GOT3 (cell line): ENCODE data around the gene PRMT9.

Source experiments
- DNase-seq: peaks from one replicate; lab custom pipeline; 2025; ENCODE audit warnings: mixed read lengths; lab: John Stamatoyannopoulos, UW

PRMT9 gene

DNA sequence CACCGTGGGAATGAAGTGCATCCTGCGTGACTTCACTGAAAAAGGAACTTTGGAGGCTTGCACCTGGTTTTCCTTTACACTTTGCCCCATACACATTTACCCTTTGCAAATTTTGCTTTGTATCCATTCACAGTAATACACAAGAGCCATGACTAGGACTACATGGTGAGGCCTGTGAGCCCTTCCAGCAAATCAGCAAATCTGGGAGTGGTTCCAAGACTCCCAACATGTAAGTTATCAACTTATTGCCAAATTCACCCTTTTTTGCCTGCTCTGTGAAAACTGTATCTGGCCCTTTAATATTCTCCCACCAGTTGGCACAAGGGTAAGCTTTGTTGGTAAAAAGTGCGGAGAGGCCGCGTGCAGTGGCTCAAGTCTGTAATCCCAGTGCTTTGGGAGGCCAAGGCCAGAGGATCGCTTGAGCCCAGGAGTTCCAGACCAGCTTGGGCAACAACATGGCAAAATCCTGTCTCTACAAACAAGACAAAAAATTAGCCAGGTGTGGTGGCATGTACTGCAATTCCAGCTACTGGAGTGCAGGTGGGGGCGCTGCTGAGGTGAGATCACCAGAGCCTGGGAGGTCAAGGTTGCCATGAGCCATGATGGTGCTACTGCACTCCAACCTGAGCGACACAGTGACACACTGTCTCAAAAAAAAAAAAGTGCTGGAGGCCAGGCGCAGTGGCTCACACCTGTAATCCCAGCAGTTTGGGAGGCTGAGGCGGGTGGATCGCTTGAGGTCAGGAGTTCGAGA is 5.0 kb downstream of the PRMT9 start:
- DNase-seq: no peak

DNA sequence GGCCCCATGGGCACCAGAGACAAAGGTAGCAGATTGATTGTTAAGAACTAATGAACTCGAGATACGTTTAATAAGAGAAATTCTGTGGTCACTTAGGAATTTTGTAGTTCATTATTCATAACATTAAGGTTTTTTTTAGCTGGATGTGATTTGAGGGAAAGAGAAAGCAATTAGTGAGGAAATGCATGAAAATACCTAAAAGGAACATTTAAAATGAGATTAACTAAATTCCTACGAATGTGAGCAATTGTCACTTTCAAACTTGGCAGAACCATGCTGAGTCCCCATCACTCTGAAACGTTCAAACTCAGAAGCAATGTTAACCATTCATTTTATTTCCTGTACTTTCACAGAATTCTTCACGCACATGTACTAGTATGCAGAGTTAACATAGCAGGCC is 5.9 kb downstream of the PRMT9 start:
- DNase-seq: no peak

DNA sequence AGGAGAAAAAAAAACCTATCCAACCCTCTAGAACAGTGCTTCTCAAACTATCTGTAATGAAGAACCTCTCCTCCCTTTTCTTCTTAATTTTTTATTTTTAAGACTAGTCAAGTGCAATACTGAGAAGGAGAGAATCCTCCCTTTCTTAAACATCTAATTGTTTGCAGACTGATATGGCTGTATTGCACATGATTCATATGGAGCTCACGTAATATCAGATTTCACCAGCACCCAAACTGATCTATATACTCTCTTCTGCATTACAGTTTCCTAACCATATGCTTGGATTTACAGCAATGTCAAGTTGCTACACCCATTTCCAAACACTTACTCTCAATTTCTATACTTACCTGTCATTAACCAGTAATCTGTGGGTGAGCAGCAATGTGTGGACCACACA is 9.5 kb downstream of the PRMT9 start:
- no peak for DNase-seq

DNA sequence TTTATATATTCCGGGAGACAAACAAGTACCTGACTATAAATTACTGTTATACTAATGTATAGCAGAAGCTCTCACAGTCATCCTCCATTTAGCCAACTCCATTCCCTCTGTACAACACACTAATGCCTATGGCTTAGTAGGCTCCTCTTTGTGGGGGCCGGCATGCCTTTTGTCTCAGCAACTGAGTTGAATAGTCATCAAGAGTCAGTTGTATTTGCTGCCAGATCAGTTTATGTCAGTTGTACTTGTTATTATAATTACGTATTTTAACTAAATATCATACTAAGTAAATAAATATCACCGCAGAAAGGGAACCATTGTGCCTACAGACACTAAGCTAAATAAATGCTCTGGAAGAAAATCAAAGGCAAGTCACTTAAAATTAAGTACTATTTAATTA is 9.9 kb downstream of the PRMT9 start:
- DNase-seq: no peak

DNA sequence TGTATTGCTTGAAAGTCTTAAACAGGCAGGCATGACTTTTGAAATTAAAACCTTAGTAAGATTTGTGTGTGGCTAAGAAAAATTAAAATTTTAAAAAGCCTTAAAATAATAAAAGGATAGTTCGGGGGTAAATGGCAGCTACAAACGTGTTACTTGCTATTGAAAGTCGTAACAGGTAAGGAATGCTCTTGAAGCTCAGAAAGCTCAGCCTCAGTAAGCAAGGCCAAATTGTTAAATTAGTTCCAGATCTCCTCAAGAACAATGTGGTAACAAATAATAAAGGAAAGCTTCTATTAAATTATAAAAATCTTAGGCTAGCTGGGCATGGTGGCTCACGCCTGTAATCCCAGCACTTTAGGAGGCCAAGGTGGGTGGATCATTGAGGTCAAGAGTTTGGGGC is 25.5 kb downstream of the PRMT9 start:
- no peak for DNase-seq

DNA sequence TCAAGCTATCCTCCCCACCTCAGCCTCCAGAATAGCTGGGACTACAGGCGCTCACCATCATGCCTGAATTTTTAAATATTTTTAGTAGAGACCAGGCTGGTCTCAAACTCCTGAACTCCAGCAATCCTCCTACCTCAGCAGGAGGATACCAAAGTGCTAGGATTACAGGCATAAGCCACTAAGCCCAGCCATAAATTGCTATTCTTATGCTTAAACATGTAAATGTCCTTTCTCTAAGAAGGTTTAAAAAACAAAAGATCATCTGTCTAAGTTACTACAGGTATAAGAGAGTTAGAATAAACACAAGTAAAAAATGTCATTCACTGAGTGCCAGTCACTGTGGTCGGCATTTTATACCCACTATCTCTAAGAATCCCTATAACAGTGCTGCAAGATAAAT is 28.3 kb downstream of the PRMT9 start:
- DNase-seq: no peak

DNA sequence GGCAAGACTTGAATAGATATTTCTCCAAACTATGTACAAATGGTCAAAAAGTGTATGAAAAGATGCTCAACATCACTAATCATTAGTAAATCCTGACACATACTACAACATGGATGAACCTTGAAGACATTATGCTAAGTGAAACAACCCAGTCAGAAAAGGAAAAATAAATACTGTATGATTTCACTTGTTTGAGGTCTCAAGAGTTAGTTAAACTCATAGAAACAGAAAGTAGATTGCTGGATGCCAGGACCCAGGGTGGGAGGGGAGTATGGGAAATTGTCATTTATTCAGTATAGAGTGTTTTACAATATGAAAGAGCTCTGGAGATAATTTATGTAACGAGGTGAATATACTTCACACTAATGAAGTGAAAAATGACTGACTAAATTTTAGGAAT is 32.4 kb downstream of the PRMT9 start:
- DNase-seq: no peak

DNA sequence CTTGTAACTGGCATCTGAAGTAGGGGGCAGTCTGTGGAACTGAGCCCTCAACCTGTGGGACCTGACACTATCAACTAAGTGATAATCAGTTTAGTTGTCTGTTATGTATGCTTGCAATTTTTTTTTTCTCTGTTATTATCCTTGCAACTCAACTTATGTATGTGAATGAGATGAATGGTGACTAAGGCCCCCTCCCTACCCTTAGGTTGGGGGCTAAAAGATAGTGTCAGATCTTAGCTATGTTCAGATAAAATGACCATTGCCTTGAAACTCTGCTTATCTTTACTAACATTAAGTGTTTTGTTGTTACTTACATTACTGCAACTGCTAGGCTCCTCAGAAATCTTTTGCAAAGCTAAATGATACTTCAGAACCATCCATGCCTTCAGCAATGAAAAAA is 35.3 kb downstream of the PRMT9 start:
- no peak for DNase-seq

DNA sequence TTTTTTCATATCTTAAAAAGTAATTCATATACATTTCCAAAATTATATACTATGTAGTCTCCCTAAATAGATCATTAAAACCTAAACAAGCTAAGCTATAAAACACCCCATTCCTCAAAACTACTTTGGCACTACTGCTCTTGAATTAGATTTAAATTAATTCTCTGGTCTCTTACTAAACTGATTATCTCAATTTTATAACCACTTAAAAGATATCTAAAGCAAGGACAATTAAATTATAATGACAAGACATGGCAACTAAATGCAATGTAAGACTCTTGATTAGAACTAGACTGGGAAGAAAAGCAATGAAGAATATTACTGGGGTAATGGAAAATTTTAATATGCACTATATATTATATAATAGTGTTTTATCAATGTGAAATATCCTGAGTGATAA is 38.9 kb downstream of the PRMT9 start:
- DNase-seq: no peak

DNA sequence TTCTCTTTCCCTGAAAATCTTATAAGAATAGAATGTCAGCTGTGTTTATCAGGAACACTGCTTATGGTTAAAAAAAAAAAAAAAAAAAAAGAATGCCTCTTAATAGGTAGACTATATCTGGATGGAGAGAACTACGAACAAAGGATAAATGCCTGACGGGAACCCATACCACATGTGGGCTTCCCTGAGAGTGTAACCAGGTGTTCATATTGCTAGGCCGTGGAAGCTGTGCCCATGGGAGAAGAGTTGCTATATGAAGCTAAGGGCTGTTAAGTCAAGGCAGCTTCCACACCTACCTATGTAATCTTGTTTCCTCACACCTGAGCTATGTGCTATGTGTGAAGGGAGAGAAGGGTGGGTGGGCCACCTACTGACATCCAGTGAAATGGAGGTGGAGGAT is 39.5 kb downstream of the PRMT9 start:
- no peak for DNase-seq

DNA sequence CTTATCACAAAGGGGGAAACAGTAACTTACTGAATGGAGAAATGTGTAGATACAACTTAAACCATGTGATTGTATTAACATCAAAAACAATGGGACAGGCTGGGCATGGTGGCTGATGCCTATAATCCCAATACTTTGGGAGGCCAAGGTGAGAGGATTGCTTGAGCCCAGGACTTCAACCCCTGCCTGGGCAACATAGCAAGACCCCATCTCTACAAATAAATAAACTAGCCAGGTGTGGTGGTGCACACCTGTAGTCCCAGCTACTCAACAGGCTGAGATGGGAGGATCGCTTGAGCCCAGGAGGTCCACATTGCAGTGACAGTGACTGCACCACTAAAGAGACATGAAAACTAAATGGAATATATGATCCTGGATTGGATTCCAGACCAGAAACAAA is 40.3 kb downstream of the PRMT9 start:
- no peak for DNase-seq

DNA sequence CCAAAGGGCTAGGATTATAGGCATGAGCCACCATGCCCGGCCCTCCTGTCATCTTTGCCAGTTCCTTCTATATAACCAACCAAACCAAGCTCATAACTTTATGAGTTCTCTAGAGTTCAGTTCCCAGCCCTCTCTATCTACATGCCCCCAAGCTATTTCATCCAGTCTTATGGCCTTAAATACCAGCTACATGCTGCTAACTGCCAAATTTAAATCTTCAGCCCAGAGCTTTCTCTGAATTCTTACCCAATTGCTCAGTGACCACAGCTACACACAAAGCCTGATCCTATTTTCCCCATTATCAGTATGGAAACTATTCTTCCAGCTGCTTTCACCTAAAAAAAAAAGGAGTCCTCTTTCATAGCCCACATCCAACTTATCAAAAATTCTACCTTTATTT is 43.6 kb downstream of the PRMT9 start:
- no peak for DNase-seq

DNA sequence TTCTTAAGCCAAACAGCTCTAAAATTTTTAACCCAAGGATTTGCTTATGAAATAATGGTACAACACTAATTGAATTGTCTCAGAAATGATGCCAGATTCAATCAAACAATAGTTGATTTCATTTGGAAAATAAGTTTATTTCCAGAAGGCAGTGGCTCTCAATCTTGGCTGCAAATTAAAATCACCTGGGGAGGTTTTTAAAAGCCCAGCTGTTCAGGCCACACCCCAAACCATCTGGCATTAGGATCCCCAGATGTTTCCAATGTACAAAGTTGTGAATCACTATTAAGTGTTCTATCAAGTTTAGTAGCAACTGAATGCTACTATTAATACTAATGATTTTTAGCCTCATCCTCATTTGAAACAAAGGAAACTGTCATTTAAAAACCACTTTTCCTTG is 44.6 kb downstream of the PRMT9 start:
- DNase-seq: no peak

DNA sequence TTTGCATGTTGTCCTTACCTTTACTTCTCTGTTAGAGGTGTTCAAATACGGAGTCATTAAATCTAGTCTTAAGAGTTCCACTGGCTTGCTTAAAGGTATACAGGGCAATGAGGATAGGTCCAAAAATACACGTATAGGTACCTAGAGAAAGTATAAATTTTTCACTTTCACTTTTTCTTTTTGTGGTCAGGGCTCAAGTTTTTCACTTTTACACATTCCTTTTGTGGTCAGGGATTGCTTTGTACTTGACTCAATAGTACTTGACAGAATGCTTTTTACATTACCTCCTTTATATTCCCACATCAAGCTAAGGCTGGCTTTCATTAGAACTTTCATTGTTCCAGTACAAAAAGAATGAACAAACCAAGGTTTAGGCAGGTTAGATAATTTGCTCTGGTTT is 45.0 kb downstream of the PRMT9 start:
- no peak for DNase-seq

DNA sequence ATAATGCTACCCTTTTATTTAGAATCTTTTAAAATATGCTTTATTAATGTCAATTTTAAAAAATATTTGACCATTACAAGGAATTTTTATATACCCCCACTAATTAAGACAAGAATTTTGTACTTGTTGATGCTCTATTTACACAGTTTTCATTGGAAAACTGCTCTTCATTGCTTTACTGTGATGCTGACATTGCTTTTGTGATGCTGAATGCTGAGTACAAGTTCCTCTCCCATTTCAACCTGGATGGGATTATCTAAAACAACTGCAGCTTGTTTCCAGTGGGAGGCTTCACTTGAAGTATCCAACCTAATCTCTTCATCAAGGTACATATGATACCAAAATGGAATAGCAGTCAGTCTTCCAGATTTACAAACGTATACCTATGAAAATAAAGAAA is 45.6 kb downstream of the PRMT9 start:
- DNase-seq: no peak

DNA sequence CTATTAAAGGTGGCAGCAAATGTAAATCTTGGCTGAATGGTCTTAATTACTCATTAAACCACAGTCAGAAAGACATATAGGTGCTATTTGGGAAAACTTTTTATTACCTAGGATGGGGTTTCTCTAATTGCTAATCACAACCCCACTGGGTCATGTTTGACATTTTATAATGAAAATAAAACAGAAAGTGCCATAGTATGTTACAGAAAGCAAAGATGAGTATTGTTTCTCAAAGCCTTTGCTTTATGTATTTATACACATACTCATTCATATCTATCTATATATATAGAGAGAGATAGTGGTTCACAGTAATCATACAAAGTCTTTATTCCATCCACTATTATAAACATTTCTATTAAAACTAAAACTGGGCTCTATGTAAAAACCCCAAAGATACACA is 48.6 kb downstream of the PRMT9 start:
- no peak for DNase-seq

DNA sequence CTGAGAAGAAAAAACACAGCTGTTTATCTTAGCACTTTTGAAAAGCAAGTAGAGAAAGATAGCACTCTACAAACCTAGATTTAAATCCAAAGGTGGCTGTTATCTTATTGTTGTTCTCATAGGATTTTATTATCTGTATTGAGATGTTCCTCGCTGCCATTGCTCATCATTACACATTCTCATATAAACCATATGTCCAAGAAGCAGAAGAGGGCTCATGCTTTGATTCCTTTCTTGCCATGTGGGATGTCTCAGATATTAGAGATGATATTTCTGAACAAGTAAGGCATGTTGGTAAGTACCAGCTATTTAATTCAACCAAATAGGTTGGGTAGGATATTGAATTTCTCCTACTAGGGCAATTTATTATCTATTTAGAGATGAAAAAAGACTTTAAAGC is 50.3 kb downstream of the PRMT9 start:
- DNase-seq: no peak

DNA sequence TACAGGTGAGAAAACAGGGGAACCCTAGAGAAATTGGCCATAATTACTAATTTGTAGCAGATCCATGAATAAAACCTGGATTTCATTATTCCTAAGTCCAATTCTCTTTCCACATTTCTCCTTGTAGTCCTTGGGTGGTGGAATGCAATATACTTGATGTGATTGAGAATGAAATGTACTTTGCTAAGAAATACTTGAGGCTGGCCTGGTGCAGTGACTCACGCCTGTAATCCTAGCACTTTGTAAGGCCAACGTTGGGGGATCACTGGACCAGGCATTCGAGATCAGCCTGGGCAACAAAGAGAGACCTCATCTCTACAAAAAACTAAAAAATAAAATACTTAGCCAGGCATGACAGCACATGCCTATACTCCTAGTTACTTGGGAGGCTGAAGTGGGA is 50.9 kb downstream of the PRMT9 start:
- no peak for DNase-seq

DNA sequence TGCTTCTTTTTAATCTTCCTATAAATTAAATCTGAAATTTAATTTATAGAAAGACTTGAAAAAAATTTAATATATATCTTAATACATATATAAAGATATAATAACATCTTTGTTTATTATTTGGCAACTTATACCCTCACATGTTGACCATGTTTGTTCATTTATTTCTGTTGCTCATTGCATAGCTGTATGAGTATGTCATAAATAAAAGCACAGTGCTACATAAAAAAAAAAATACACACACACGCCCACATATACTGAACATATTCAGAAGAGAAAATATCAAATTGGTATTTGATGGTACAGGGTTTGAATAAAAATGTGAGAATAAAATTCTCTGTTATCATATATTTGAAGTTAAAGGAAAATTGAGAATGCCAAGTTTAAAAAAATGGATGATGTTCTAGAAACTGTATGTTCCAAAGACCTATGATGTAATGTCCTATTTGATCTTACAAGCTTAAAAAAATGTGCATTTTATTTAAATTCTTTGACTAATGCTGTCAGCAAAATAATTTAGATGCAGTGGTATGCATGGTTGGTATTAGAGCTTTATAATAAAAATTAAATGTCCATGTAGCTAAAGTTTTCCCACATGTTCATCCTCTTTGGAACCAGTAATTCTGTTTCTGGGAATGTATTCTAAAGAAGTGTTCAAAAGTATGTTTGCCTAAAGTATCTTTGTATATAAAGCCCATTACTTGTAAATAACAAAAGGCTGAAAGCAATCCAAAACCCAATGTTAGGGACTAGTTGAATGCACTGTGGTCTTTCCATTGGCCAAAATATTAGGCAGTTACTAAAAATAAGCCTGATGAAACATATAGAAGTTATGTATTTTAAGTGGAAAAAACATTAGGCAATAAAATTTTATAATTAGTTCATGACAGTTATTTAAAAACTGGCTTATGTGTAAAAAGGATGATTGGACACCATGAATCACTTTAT is 53.9 kb downstream of the PRMT9 start:
- no peak for DNase-seq

DNA sequence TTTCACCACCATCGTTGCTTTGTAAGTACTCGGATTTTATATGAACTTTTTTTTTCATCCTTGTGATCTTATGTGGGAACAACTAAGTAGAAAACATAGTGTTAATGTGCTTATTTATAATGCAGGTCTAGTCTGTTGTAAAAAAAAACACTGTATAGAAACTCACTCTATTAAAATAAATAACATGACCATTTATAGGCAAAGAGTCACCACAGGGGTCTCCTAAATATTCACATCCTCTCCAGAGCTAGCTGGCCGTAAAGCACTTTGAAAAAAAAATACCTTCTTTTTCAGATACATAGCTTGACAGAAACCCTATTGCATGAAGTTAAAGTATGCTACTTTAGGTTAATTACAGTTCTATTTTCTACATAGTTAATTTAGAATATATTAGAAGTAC is 55.5 kb downstream of the PRMT9 start:
- DNase-seq: no peak

DNA sequence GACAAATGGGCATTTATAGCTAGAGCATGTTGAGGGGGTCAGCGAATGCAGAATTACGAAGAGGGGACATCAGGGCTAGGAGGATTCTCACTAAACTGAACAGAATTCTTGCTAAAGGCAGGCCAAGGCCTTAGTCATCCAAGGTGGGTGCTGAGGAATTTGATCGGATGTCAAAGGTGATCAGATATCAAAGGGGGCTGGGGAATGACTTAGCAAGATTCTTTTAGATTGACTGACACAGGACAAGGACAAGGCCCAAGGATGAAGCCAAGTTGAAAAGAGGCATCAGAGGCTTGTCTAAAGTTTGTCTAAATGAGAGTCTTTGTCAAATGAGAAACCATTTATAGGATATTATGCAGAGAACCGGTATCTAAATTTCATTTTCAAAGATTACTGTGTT is 57.1 kb downstream of the PRMT9 start:
- DNase-seq: no peak

DNA sequence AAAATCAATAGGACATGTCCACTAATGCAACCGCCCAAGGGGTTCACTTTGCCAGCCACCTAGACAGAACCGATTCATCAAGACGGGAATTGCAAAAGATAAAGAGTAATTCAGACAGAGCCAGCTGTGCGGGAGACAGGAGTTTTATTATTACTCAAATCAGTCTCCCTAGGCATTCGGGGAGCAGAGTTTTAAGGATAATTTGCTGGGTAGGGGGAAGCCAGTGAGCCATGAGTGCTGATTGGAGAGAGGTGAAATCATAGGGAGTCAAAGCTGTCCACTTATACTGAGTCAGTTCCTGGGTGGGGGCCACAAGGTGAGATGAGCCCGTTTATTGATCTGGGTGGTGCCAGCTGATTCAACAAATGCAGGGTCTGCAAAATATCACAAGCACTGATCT is 58.2 kb downstream of the PRMT9 start:
- DNase-seq: no peak

DNA sequence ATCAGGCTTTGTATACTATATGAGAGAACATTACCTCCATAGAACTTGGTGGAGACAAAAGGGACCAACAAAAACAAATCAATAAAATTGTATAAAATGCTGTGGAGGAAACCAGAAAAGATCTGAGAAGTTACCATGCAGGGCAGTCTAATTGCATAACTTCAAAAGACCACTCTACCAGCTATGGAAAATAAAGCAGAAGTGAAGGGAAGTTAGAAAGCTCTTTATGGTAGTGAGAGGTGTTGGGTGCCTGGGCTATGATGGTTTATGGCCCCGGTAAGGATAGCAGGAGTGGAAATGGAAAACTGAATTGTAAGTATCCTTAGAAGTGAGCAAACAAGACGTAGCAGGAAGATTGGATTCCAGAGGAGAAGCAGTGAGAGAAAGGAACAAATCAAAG is 63.6 kb downstream of the PRMT9 start:
- no peak for DNase-seq
